COLO829 (cell line): ENCODE results near the gene PLB1.

ENCODE experiments used
- DNase-seq: peaks from one replicate; pipeline ENCODE4 v3.0.0; 2012; ENCODE audit warnings: low spot score

Gene PLB1

GRCh38 chr2:28668106-28668814 lies 172.4 kb downstream of the PLB1 start:
- DNase-seq: no peak

GRCh38 chr2:28668880-28669279 lies 173.0 kb downstream of the PLB1 start:
- DNase-seq: no peak

- no peak for DNase-seq
Measured at GRCh38 chr2:28670856-28671255, 175.0 kb downstream of the PLB1 start.

- DNase-seq: no peak
Measured at GRCh38 chr2:28673338-28673737, 177.5 kb downstream of the PLB1 start.

GRCh38 chr2:28674062-28674712 lies 178.3 kb downstream of the PLB1 start:
- no peak for DNase-seq

GRCh38 chr2:28674713-28675068 lies 178.8 kb downstream of the PLB1 start:
- no peak for DNase-seq

GRCh38 chr2:28676152-28676835 lies 180.4 kb downstream of the PLB1 start:
- DNase-seq: no peak

- DNase-seq: peak; percentile 92
Measured at GRCh38 chr2:28678175-28678855, 182.5 kb downstream of the PLB1 start.

GRCh38 chr2:28678944-28679343 lies 183.1 kb downstream of the PLB1 start:
- DNase-seq: no peak

- no peak for DNase-seq
Measured at GRCh38 chr2:28680657-28681056, 184.8 kb downstream of the PLB1 start.

GRCh38 chr2:28681158-28681571 lies 185.3 kb downstream of the PLB1 start:
- no peak for DNase-seq

- no peak for DNase-seq
Measured at GRCh38 chr2:28681606-28682005, 185.7 kb downstream of the PLB1 start.

GRCh38 chr2:28683100-28683706 lies 187.3 kb downstream of the PLB1 start:
- peak; percentile 96 for DNase-seq

GRCh38 chr2:28684142-28684858 lies 188.4 kb downstream of the PLB1 start:
- no peak for DNase-seq

GRCh38 chr2:28687171-28687570 lies 191.3 kb downstream of the PLB1 start:
- no peak for DNase-seq

GRCh38 chr2:28687640-28688385 lies 192.0 kb downstream of the PLB1 start:
- no peak for DNase-seq

GRCh38 chr2:28688818-28689217 lies 193.0 kb downstream of the PLB1 start:
- no peak for DNase-seq

GRCh38 chr2:28689771-28690170 lies 193.9 kb downstream of the PLB1 start:
- DNase-seq: no peak

- no peak for DNase-seq
Measured at GRCh38 chr2:28692411-28692810, 196.6 kb downstream of the PLB1 start.

- DNase-seq: no peak
Measured at GRCh38 chr2:28693223-28693622, 197.4 kb downstream of the PLB1 start.
